H1 (cell line): ENCODE results near the gene HS3ST1.
"Not testable (repeated sequence)": the region's sequence is repeated elsewhere in the genome, so short reads cannot be mapped to it uniquely, and the experiment has no call there.

Experiments used
- EZH2 ChIP-seq: fragments of 200-600 bp; sonication (generic); IDR thresholded peaks from 2 replicates; pipeline ENCODE4 v1.7.1; 2012; ENCODE audit warnings: low read depth, mild to moderate bottlenecking, moderate library complexity, low read length, inconsistent platforms; ENCODE audit not compliant: severe bottlenecking
- TF ChIP-seq, protein P1 (sequence below), 3 experiments: IDR thresholded peaks; 1 replicate in 2 of 3; 2 replicates in 1 of 3; pipeline versions ENCODE4 v1.5.1 to v1.6.1; 2011; ENCODE audit warnings: low read length in 3 of 3, mild to moderate bottlenecking in 3 of 3, inconsistent platforms in 2 of 3, low read depth in 1 of 3, moderate library complexity in 1 of 3; ENCODE audit not compliant: insufficient read depth in 1 of 3; ENCODE audit errors: control extremely low read depth in 1 of 3

DNA sequence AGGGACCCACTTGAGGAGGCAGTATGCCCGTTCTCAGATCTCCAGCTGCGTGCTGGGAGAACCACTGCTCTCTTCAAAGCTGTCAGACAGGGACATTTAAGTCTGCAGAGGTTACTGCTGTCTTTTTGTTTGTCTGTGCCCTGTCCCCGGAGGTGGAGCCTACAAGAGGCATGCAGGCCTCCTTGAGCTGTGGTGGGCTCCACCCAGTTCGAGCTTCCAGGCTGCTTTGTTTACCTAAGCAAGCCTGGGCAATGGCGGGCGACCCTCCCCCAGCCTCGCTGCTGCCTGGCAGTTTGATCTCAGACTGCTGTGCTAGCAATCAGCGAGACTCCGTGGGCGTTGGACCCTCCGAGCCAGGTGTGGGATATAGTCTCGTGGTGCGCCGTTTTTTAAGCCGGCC, 44.6 kb downstream of the HS3ST1 start:
- TF ChIP-seq, protein P1, sequence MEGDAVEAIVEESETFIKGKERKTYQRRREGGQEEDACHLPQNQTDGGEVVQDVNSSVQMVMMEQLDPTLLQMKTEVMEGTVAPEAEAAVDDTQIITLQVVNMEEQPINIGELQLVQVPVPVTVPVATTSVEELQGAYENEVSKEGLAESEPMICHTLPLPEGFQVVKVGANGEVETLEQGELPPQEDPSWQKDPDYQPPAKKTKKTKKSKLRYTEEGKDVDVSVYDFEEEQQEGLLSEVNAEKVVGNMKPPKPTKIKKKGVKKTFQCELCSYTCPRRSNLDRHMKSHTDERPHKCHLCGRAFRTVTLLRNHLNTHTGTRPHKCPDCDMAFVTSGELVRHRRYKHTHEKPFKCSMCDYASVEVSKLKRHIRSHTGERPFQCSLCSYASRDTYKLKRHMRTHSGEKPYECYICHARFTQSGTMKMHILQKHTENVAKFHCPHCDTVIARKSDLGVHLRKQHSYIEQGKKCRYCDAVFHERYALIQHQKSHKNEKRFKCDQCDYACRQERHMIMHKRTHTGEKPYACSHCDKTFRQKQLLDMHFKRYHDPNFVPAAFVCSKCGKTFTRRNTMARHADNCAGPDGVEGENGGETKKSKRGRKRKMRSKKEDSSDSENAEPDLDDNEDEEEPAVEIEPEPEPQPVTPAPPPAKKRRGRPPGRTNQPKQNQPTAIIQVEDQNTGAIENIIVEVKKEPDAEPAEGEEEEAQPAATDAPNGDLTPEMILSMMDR (IDR thresholded peaks at IDR 0.05; ENCODE audit: control extremely low read depth in 1 of 3, insufficient read depth in 1 of 3, low read depth in 1 of 3, low read length in 3 of 3), result not testable (repeated sequence)
- not testable (repeated sequence) for TF ChIP-seq EZH2
